ENCODE results near the gene PRRX1. TPM values are rescaled to one million over a fixed set of nuclear protein-coding genes. Genes with fewer than 3 reads are reported as not detected.

Gene PRRX1
- total RNA-seq: 1.5 TPM in 2 replicates
- long read RNA-seq: 0 reads

- Mint-ChIP-seq H3K27me3 (peaks cover 98% of the 10 kb centered on the region), H3K4me1 (ENCODE audit: low read depth) (peaks cover 21% of the 10 kb centered on the region), H3K27ac (no peak within 1 kb of the TSS), H3K9me3 (ENCODE audit: low read depth) (no peaks in the 10 kb centered on the region), H3K4me3 (ENCODE audit: low read depth) (peak within 1 kb of the TSS; percentile 67), H3K36me3 (ENCODE audit: insufficient read depth) (no peaks in the 10 kb centered on the region)
- no peak for DNase-seq (ENCODE audit: low spot score, unreplicated experiment)
- TF ChIP-seq, protein P1, sequence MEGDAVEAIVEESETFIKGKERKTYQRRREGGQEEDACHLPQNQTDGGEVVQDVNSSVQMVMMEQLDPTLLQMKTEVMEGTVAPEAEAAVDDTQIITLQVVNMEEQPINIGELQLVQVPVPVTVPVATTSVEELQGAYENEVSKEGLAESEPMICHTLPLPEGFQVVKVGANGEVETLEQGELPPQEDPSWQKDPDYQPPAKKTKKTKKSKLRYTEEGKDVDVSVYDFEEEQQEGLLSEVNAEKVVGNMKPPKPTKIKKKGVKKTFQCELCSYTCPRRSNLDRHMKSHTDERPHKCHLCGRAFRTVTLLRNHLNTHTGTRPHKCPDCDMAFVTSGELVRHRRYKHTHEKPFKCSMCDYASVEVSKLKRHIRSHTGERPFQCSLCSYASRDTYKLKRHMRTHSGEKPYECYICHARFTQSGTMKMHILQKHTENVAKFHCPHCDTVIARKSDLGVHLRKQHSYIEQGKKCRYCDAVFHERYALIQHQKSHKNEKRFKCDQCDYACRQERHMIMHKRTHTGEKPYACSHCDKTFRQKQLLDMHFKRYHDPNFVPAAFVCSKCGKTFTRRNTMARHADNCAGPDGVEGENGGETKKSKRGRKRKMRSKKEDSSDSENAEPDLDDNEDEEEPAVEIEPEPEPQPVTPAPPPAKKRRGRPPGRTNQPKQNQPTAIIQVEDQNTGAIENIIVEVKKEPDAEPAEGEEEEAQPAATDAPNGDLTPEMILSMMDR (IDR thresholded peaks at IDR 0.05; ENCODE audit: unreplicated experiment): no peak
Observed at GRCh38 chr1:170664093-170664827, at the start of gene PRRX1. TSS of gene PRRX1 (plus strand) at chr1:170664131. CDS start at chr1:170664219, 88 bp downstream.

- H3K27ac Mint-ChIP-seq: no peak overlapping the region
Observed at GRCh38 chr1:170617591-170618330, 46.2 kb upstream of the PRRX1 start.

DNA sequence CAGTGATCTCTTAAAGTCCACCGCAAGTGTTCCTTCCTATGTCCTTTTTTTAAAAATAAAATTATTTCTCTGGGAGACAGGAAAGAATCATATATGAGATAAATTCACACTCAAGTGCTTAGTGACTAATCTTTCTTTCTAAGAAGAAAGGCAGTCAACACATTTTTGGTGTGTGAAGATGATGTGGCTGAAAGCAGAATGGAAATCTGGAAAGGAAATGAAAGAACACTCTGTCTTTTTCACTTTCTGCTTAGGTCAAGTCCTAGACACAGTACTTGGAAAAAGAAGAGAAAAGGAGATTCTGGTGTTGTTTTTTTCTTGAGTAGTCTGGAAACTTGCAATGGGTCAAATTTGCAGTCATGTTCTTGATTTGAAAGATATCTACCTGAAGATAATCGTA, 45.5 kb upstream of the PRRX1 start:
- Mint-ChIP-seq H3K27me3 (no peaks in the 10 kb centered on the region), H3K27ac (no peak overlapping the region), H3K36me3 (ENCODE audit: insufficient read depth) (no peaks in the 10 kb centered on the region), H3K9me3 (ENCODE audit: low read depth) (no peaks in the 10 kb centered on the region), H3K4me1 (ENCODE audit: low read depth) (no peaks in the 10 kb centered on the region), H3K4me3 (ENCODE audit: low read depth) (no peak overlapping the region)
- DNase-seq (ENCODE audit: low spot score, unreplicated experiment): no peak
- TF ChIP-seq, protein P1 (IDR thresholded peaks at IDR 0.05; ENCODE audit: unreplicated experiment): no peak

More at GRCh38 chr1:170617591-170618330, 46.2 kb upstream of the PRRX1 start:
- no peak for DNase-seq (ENCODE audit: low spot score, unreplicated experiment)
- no peaks in the 10 kb centered on the region for H3K36me3 Mint-ChIP-seq (ENCODE audit: insufficient read depth)
- no peaks in the 10 kb centered on the region for H3K4me1 Mint-ChIP-seq (ENCODE audit: low read depth)
- peaks cover 6% of the 10 kb centered on the region for H3K27me3 Mint-ChIP-seq
- TF ChIP-seq, protein P1 (IDR thresholded peaks at IDR 0.05; ENCODE audit: unreplicated experiment): no peak
- H3K4me3 Mint-ChIP-seq (ENCODE audit: low read depth): no peak overlapping the region
- peaks cover 5% of the 10 kb centered on the region for H3K9me3 Mint-ChIP-seq (ENCODE audit: low read depth)

- Mint-ChIP-seq H3K4me1 (ENCODE audit: low read depth) (no peaks in the 10 kb centered on the region), H3K27me3 (no peaks in the 10 kb centered on the region), H3K36me3 (ENCODE audit: insufficient read depth) (no peaks in the 10 kb centered on the region), H3K27ac (no peak overlapping the region), H3K9me3 (ENCODE audit: low read depth) (no peaks in the 10 kb centered on the region), H3K4me3 (ENCODE audit: low read depth) (no peak overlapping the region)
- TF ChIP-seq, protein P1 (IDR thresholded peaks at IDR 0.05; ENCODE audit: unreplicated experiment): no peak
- no peak for DNase-seq (ENCODE audit: low spot score, unreplicated experiment)
Observed at GRCh38 chr1:170619241-170620028, 44.5 kb upstream of the PRRX1 start.

GRCh38 chr1:170620164-170620563, 43.8 kb upstream of the PRRX1 start:
- Mint-ChIP-seq H3K36me3 (ENCODE audit: insufficient read depth) (no peaks in the 10 kb centered on the region), H3K9me3 (ENCODE audit: low read depth) (no peaks in the 10 kb centered on the region), H3K27me3 (peaks cover 3% of the 10 kb centered on the region), H3K4me1 (ENCODE audit: low read depth) (no peaks in the 10 kb centered on the region), H3K4me3 (ENCODE audit: low read depth) (no peak overlapping the region), H3K27ac (no peak overlapping the region)
- DNase-seq (ENCODE audit: low spot score, unreplicated experiment): no peak
- TF ChIP-seq, protein P1 (IDR thresholded peaks at IDR 0.05; ENCODE audit: unreplicated experiment): no peak
